OCI-LY1 (cell line): ENCODE data around the gene GNAQ.

Experiments used
- H2AFZ ChIP-seq: fragments of 200-600 bp; sonication (generic), shearing (Covaris generic); 2 replicates; pipeline ENCODE4 v1.6.0; 2014; ENCODE audit warnings: antibody characterized with exemption, mild to moderate bottlenecking, low read length
- H3F3A ChIP-seq: fragments of 200-600 bp; sonication (generic), shearing (Covaris generic); 2 replicates; pipeline ENCODE4 v1.6.0; 2014; ENCODE audit warnings: mild to moderate bottlenecking, antibody characterized with exemption, low read length, moderate library complexity; ENCODE audit not compliant: insufficient read depth
- H3K27ac ChIP-seq: fragments of 200-600 bp; sonication (generic); 2 replicates; pipeline ENCODE4 v1.5.1; 2014; ENCODE audit warnings: low read length, mixed run types, mild to moderate bottlenecking, low read depth; ENCODE audit not compliant: poor library complexity, severe bottlenecking
- H3K27me3 ChIP-seq: fragments of 200-600 bp; sonication (generic); 2 replicates; pipeline ENCODE4 v1.6.0; 2014; ENCODE audit warnings: antibody characterized with exemption, mild to moderate bottlenecking, low read length, moderate library complexity; ENCODE audit not compliant: insufficient read depth
- H3K36me3 ChIP-seq: fragments of 200-600 bp; sonication (generic); 2 replicates; pipeline ENCODE4 v1.6.1; 2014; ENCODE audit warnings: mild to moderate bottlenecking, antibody characterized with exemption, low read length, moderate library complexity, mixed read lengths; ENCODE audit not compliant: insufficient read depth
- H3K4me1 ChIP-seq: fragments of 200-600 bp; sonication (generic); 2 replicates; pipeline ENCODE4 v1.5.1; 2014; ENCODE audit warnings: mild to moderate bottlenecking, low read length, moderate library complexity; ENCODE audit not compliant: insufficient read depth, severe bottlenecking
- H3K4me2 ChIP-seq: fragments of 200-600 bp; sonication (generic), shearing (Covaris generic); 2 replicates; pipeline ENCODE4 v1.6.1; 2014; ENCODE audit warnings: low read length
- H3K4me3 ChIP-seq: fragments of 200-600 bp; sonication (generic); 2 replicates; pipeline ENCODE4 v1.5.1; 2014; ENCODE audit warnings: low read length, low read depth, mild to moderate bottlenecking, mixed read lengths; ENCODE audit not compliant: poor library complexity, severe bottlenecking
- H3K79me2 ChIP-seq: fragments of 200-600 bp; shearing (Covaris generic); 2 replicates; pipeline ENCODE4 v1.6.1; 2016; ENCODE audit warnings: mixed run types, low read length, mixed read lengths; ENCODE audit not compliant: insufficient read depth
- H3K9ac ChIP-seq: fragments of 200-600 bp; sonication (generic), shearing (Covaris generic); 2 replicates; pipeline ENCODE4 v1.6.1; 2014; ENCODE audit warnings: mild to moderate bottlenecking, low read length, mixed read lengths
- H3K9me2 ChIP-seq: fragments of 200-600 bp; sonication (generic), shearing (Covaris generic); 2 replicates; pipeline ENCODE4 v1.6.1; 2014; ENCODE audit warnings: low read depth, mild to moderate bottlenecking, low read length, mixed read lengths
- H3K9me3 ChIP-seq: fragments of 200-600 bp; shearing (Covaris generic); 2 replicates; pipeline ENCODE4 v1.6.1; 2014; ENCODE audit warnings: low read length, mixed read lengths
- H4K20me1 ChIP-seq: fragments of 200-600 bp; sonication (generic), shearing (Covaris generic); 2 replicates; pipeline ENCODE4 v1.6.0; 2016; ENCODE audit warnings: mild to moderate bottlenecking, low read length; ENCODE audit not compliant: insufficient read depth
- EZH2 ChIP-seq: fragments of 200-600 bp; sonication (generic), shearing (Covaris generic); IDR thresholded peaks from 2 replicates; pipeline ENCODE4 v1.8.0; 2017; ENCODE audit warnings: borderline replicate concordance, mixed run types, mild to moderate bottlenecking, antibody characterized with exemption, low read length, moderate library complexity, mixed read lengths
- TF ChIP-seq, protein P1 (sequence below): fragments of 200-600 bp; sonication (generic), shearing (Covaris generic); IDR thresholded peaks from 2 replicates; pipeline ENCODE4 v1.5.1; 2017; ENCODE audit warnings: mild to moderate bottlenecking, antibody characterized with exemption, low read length, moderate library complexity, mixed read lengths

Gene GNAQ

GRCh38 chr9:77892955-77893514 is 138.6 kb downstream of the GNAQ start:
- Histone ChIP-seq H3K9me3 (no peaks in the 10 kb centered on the region), H3K27ac (no peak overlapping the region), H2AFZ (no peak overlapping the region), H4K20me1 (no peaks in the 10 kb centered on the region), H3K27me3 (peaks cover 4% of the 10 kb centered on the region; the same call in 1 of the 2 replicates), H3K4me1 (no peaks in the 10 kb centered on the region), H3K9me2 (no peaks in the 10 kb centered on the region), H3K4me2 (no peak overlapping the region), H3K9ac (no peak overlapping the region), H3K4me3 (no peak overlapping the region), H3F3A (no peaks in the 10 kb centered on the region), H3K36me3 (no peaks in the 10 kb centered on the region), H3K79me2 (no peaks in the 10 kb centered on the region)
- TF ChIP-seq, protein P1, sequence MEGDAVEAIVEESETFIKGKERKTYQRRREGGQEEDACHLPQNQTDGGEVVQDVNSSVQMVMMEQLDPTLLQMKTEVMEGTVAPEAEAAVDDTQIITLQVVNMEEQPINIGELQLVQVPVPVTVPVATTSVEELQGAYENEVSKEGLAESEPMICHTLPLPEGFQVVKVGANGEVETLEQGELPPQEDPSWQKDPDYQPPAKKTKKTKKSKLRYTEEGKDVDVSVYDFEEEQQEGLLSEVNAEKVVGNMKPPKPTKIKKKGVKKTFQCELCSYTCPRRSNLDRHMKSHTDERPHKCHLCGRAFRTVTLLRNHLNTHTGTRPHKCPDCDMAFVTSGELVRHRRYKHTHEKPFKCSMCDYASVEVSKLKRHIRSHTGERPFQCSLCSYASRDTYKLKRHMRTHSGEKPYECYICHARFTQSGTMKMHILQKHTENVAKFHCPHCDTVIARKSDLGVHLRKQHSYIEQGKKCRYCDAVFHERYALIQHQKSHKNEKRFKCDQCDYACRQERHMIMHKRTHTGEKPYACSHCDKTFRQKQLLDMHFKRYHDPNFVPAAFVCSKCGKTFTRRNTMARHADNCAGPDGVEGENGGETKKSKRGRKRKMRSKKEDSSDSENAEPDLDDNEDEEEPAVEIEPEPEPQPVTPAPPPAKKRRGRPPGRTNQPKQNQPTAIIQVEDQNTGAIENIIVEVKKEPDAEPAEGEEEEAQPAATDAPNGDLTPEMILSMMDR, result no peak
- no peak for TF ChIP-seq EZH2

DNA sequence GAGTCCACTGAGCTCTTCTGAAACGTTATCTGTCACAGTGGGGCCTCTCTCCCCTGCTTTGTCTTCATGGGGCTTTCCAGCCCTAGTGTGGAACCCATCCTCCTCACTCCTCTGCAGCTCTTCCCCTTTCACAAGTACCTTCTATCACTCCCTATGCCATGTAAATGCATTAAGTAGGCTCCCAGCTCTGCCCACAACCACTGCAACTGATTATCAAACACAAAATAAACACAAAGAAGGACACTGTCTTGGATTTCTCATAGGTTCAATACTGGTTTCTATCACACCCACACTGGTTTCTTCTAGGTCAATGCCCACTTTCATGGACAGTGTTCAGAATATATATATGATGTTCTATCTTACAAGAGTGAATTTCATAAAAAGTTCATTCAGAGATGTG is 139.4 kb downstream of the GNAQ start:
- no peaks in the 10 kb centered on the region for H4K20me1 ChIP-seq
- H3K9me3 ChIP-seq, result no peaks in the 10 kb centered on the region
- no peaks in the 10 kb centered on the region for H3K9me2 ChIP-seq
- no peak overlapping the region for H2AFZ ChIP-seq
- no peak overlapping the region for H3K4me2 ChIP-seq
- no peaks in the 10 kb centered on the region for H3K36me3 ChIP-seq
- H3K4me1 ChIP-seq, result no peaks in the 10 kb centered on the region
- H3K9ac ChIP-seq, result no peak overlapping the region
- no peak for TF ChIP-seq EZH2
- TF ChIP-seq, protein P1, result no peak
- no peak overlapping the region for H3K4me3 ChIP-seq
- no peak overlapping the region for H3K27ac ChIP-seq
- H3K79me2 ChIP-seq, result no peaks in the 10 kb centered on the region
- H3F3A ChIP-seq, result no peaks in the 10 kb centered on the region
- peaks cover 4% of the 10 kb centered on the region; the same call in 1 of the 2 replicates for H3K27me3 ChIP-seq

GRCh38 chr9:77891128-77891800 is 140.3 kb downstream of the GNAQ start:
- Histone ChIP-seq H3K4me2 (no peak overlapping the region), H3K79me2 (no peaks in the 10 kb centered on the region), H3K27me3 (peaks cover 4% of the 10 kb centered on the region; the same call in 1 of the 2 replicates), H3F3A (no peaks in the 10 kb centered on the region), H3K9ac (no peak overlapping the region), H3K36me3 (no peaks in the 10 kb centered on the region), H3K9me3 (no peaks in the 10 kb centered on the region), H4K20me1 (no peaks in the 10 kb centered on the region), H3K4me1 (no peaks in the 10 kb centered on the region), H2AFZ (no peak overlapping the region), H3K27ac (no peak overlapping the region), H3K4me3 (no peak overlapping the region), H3K9me2 (no peaks in the 10 kb centered on the region)
- TF ChIP-seq EZH2, result no peak
- TF ChIP-seq, protein P1, result no peak
